Mucosa of descending colon (tissue), 3 donors: ENCODE data around the gene EFTUD2. TPM values are rescaled to one million over a fixed set of nuclear protein-coding genes. Genes with fewer than 3 reads are reported as not detected.

Experiments used
- ATAC-seq: fragments of 200-7000 bp; cut with Tn5 transposase; one replicate; pipeline ENCODE4 v1.9.1; 2020; ENCODE audit warnings: mild to moderate bottlenecking, moderate library complexity
- DNase-seq, 3 donors: peaks; one replicate each; pipeline ENCODE4 v3.0.0-alpha.2; 2020
- H3K36me3 ChIP-seq: fragments of 200-600 bp; one replicate; pipeline ENCODE4 v1.8.0; 2021; ENCODE audit warnings: low read depth, mild to moderate bottlenecking
- H3K4me1 ChIP-seq: fragments of 200-600 bp; one replicate; pipeline ENCODE4 v1.8.0; 2021; ENCODE audit warnings: low read depth, mild to moderate bottlenecking
- H3K4me3 ChIP-seq: fragments of 200-600 bp; one replicate; pipeline ENCODE4 v1.8.0; 2021; ENCODE audit warnings: mild to moderate bottlenecking
- H3K9me3 ChIP-seq: fragments of 200-600 bp; one replicate; pipeline ENCODE4 v1.8.0; 2021; ENCODE audit warnings: mild to moderate bottlenecking
- intact Hi-C, 2 donors: fragments of 100-400 bp; cut with DNase I in 1 of 2; cut with micrococcal nuclease in 1 of 2; formaldehyde crosslinking; loops; one replicate each; pipeline versions ENCODE4 v1.11.0 to v1.11.1; 2022; cut with DNase I, micrococcal nuclease
- total RNA-seq, 3 donors: library from RNA; stranded (reverse); fragmentation: NEBNext Ultra II Directional in 2 of 3; extraction: Animal tissue kit (Norgen Biotek cat#: 25700) in 2 of 3; gene quantifications; one replicate each; pipeline versions ENCODE4 v1.2.1 to v1.2.4, GENCODE V29; 2021 to 2023
- TF ChIP-seq, protein P1 (sequence below): fragments of 200-600 bp; IDR thresholded peaks from one replicate; pipeline ENCODE4 v1.8.0; 2022; ENCODE audit warnings: antibody characterized with exemption, mild to moderate bottlenecking
- donor health status: DM: no; HTN: no; CAD: no; lungs with moderate emphysema.
- donor health status: DM: no; HTN: no; CAD: no.
- donor health status: DM: no; HTN: yes; CAD: no.

The EFTUD2 gene
- total RNA-seq, 3 donors from 2014 or later = 66.3 to 88.1 (median 82.0) TPM

DNA sequence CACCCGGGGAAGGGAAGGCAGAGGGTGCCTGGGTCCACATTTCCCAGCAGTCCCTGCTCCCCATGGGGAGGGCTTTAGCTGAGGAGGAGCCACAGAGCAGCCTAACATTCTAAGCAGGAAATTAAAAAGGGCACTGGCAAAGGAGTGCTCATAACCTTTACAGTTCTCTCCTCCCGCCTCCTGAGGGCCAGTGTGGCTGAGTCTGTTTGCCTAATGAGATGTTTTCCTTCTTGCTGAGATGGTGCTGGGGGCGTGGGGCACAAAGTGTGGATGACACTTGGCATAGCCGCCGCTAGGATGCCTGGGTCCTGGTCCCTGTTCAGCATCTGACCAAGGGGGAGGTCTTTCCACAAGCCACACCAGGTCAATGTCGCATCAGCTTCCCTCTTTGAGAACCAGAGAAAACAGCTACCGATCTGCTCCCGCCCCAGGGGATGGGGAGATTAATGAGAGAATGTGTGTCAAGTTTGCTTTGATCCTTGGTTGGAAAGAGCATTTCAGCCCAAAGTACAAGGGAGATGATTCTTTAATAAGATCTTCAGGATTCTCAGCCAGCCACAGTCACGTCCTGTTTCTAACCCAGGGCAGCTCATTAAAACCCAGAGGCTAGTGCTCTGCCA is 42.6 kb upstream of the EFTUD2 start:
- Histone ChIP-seq H3K4me1 (no peaks in the 10 kb centered on the region), H3K9me3 (no peaks in the 10 kb centered on the region), H3K36me3 (no peaks in the 10 kb centered on the region), H3K4me3 (no peak overlapping the region)
- intact Hi-C loops = no loop called here
- ATAC-seq (peak; percentile 53), DNase-seq (no peak)
- TF ChIP-seq, protein P1, sequence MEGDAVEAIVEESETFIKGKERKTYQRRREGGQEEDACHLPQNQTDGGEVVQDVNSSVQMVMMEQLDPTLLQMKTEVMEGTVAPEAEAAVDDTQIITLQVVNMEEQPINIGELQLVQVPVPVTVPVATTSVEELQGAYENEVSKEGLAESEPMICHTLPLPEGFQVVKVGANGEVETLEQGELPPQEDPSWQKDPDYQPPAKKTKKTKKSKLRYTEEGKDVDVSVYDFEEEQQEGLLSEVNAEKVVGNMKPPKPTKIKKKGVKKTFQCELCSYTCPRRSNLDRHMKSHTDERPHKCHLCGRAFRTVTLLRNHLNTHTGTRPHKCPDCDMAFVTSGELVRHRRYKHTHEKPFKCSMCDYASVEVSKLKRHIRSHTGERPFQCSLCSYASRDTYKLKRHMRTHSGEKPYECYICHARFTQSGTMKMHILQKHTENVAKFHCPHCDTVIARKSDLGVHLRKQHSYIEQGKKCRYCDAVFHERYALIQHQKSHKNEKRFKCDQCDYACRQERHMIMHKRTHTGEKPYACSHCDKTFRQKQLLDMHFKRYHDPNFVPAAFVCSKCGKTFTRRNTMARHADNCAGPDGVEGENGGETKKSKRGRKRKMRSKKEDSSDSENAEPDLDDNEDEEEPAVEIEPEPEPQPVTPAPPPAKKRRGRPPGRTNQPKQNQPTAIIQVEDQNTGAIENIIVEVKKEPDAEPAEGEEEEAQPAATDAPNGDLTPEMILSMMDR = no peak

- intact Hi-C loops = no loop called here
- no peaks in the 10 kb centered on the region for H3K4me1 ChIP-seq
Measured at GRCh38 chr17:44940768-44941167, 41.5 kb upstream of the EFTUD2 start.

DNA sequence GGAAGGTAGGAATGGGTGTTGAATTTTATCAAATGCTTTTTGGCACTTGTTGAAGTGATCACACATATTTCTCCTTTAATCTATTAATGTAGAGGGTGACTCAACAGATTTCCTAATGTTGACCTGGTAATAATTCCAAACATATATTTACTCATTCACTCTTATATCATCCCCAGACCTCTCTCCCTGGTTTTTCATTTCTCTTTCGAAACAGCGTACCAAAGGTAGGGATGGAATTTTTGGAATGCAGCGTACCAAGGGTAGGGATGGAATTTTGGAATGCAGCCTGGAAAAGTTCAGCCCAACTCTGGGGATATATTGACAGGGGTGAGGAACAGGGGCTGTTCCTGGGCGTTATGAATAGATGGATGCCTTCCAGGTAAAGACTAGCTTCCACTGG is 41.1 kb upstream of the EFTUD2 start:
- H3K9me3 ChIP-seq = no peaks in the 10 kb centered on the region
- TF ChIP-seq, protein P1 = no peak
- no peaks in the 10 kb centered on the region for H3K4me1 ChIP-seq
- no peaks in the 10 kb centered on the region for H3K36me3 ChIP-seq
- intact Hi-C loops = no loop called here
- H3K4me3 ChIP-seq = no peak overlapping the region
- no peak for DNase-seq
- no peak for ATAC-seq

More at GRCh38 chr17:44940768-44941167, 41.5 kb upstream of the EFTUD2 start:
- Histone ChIP-seq H3K4me3 (no peak overlapping the region), H3K36me3 (no peaks in the 10 kb centered on the region), H3K9me3 (no peaks in the 10 kb centered on the region)
- TF ChIP-seq, protein P1 = no peak
- DNase-seq = no peak
- ATAC-seq = no peak

- TF ChIP-seq, protein P1 = no peak
- ATAC-seq = no peak
- Histone ChIP-seq H3K9me3 (no peaks in the 10 kb centered on the region), H3K36me3 (no peaks in the 10 kb centered on the region), H3K4me1 (no peaks in the 10 kb centered on the region), H3K4me3 (no peak overlapping the region)
- DNase-seq = no peak
- intact Hi-C loops = no loop called here
Measured at GRCh38 chr17:44935116-44935515, 35.9 kb upstream of the EFTUD2 start.

- intact Hi-C loops = no loop called here
- DNase-seq (no peak), ATAC-seq (no peak)
- Histone ChIP-seq H3K4me3 (no peak overlapping the region), H3K4me1 (no peaks in the 10 kb centered on the region), H3K36me3 (no peaks in the 10 kb centered on the region), H3K9me3 (no peaks in the 10 kb centered on the region)
- TF ChIP-seq, protein P1 = no peak
Measured at GRCh38 chr17:44934745-44935105, 35.5 kb upstream of the EFTUD2 start.
